HCT116 (cell line): ENCODE data around the gene ADM5. TPM values are rescaled to one million over a fixed set of nuclear protein-coding genes. Genes with fewer than 3 reads are reported as not detected.

Source experiments
- ATAC-seq: fragments of 200-7000 bp; cut with Tn5 transposase; 2 replicates; pipeline ENCODE4 v1.9.1; 2020; ENCODE audit warnings: mild to moderate bottlenecking, moderate library complexity
- BruUV-seq: library from RNA; stranded (reverse); fragments of 400-500 nt; replicated peaks from 2 replicates; lab custom pipeline; 2021; lab: Mats Ljungman, UMichigan
- CTCF ChIA-PET: fragments of 300-600 bp; sonication (Branson Sonifier 250); formaldehyde crosslinking; loops from one replicate; lab custom pipeline; 2021; ENCODE audit warnings: antibody characterized with exemption; lab: Charles Lee
- POLR2A ChIA-PET: fragments of 300-600, 350-600 bp; sonication (Branson Sonifier 250); formaldehyde crosslinking; loops from one replicate; lab custom pipeline; 2021; ENCODE audit warnings: antibody characterized with exemption; lab: Charles Lee
- RAD21 ChIA-PET, 2 experiments: fragments of 300-600 bp; sonication (Branson Sonifier 250); formaldehyde crosslinking; loops; one replicate each; lab custom pipeline; 2023; ENCODE audit warnings: low total read pairs in 2 of 2; ENCODE audit not compliant: uncharacterized antibody in 2 of 2, unreplicated experiment in 2 of 2, low non-redundant PET in 1 of 2; lab: Charles Lee
- DNase-seq: peaks from one replicate; pipeline ENCODE4 v3.0.0-alpha.2; 2010; ENCODE audit warnings: low read depth, low spot score
- H2AFZ ChIP-seq: fragments of 200-600 bp; shearing (Covaris generic), sonication (generic); 2 replicates; pipeline ENCODE4 v1.6.1; 2017; ENCODE audit warnings: low read depth, mixed run types, mixed read lengths, antibody characterized with exemption, low read length; ENCODE audit not compliant: poor library complexity, severe bottlenecking
- H3K27ac ChIP-seq: 2 replicates; pipeline ENCODE4 v1.5.1; 2012; ENCODE audit warnings: low read depth, low read length
- H3K27me3 ChIP-seq: fragments of 200-600 bp; sonication (generic); 2 replicates; pipeline ENCODE4 v1.6.1; 2016; ENCODE audit warnings: mixed run types, low read length, mixed read lengths; ENCODE audit not compliant: insufficient read depth
- H3K36me3 ChIP-seq, 2 experiments: fragments of 200-500 bp in 1 of 2; fragments of 200-600 bp in 1 of 2; sonication (Bioruptor generic) in 1 of 2; sonication (generic) in 1 of 2; 2 replicates each; pipeline versions ENCODE4 v1.5.1 to v1.6.1; 2014 to 2016; ENCODE audit warnings: low read length in 2 of 2, inconsistent platforms in 1 of 2, mixed read lengths in 1 of 2, mixed run types in 1 of 2; ENCODE audit not compliant: insufficient read depth in 2 of 2, control insufficient read depth in 1 of 2
- H3K4me1 ChIP-seq, 2 experiments: fragments of 200-600 bp in 1 of 2; sonication (generic) in 1 of 2; 2 replicates each; pipeline versions ENCODE4 v1.5.1 to v1.6.1; 2012 to 2017; ENCODE audit warnings: low read length in 2 of 2, inconsistent platforms in 1 of 2, mild to moderate bottlenecking in 1 of 2, mixed read lengths in 1 of 2, mixed run types in 1 of 2, moderate library complexity in 1 of 2; ENCODE audit not compliant: insufficient read depth in 2 of 2, control insufficient read depth in 1 of 2
- H3K4me2 ChIP-seq: fragments of 200-600 bp; sonication (generic); 2 replicates; pipeline ENCODE4 v1.6.1; 2017; ENCODE audit warnings: mixed run types, low read length, mixed read lengths
- H3K4me3 ChIP-seq, 2 experiments: fragments of 200-600 bp in 1 of 2; sonication (generic) in 1 of 2; replicated peaks in 1 of 2; 2 replicates each; pipeline ENCODE4 v1.5.1; 2011 to 2016; ENCODE audit warnings: low read length in 2 of 2, control low read depth in 1 of 2, low read depth in 1 of 2, mild to moderate bottlenecking in 1 of 2, mixed read lengths in 1 of 2, mixed run types in 1 of 2
- H3K79me2 ChIP-seq: fragments of 200-600 bp; sonication (generic); 2 replicates; pipeline ENCODE4 v1.6.1; 2017; ENCODE audit warnings: mild to moderate bottlenecking, mixed run types, low read length, moderate library complexity, mixed read lengths; ENCODE audit not compliant: insufficient read depth
- H3K9ac ChIP-seq: fragments of 200-600 bp; sonication (generic); 2 replicates; pipeline ENCODE4 v1.6.1; 2016; ENCODE audit warnings: low read length, mixed read lengths
- H3K9me2 ChIP-seq: fragments of 200-600 bp; sonication (generic), shearing (Covaris generic); 2 replicates; pipeline ENCODE4 v1.6.1; 2017; ENCODE audit warnings: mixed run types, mild to moderate bottlenecking, moderate library complexity; ENCODE audit not compliant: insufficient read depth
- H3K9me3 ChIP-seq, 2 experiments: fragments of 200-500 bp in 1 of 2; fragments of 200-600 bp in 1 of 2; sonication (Bioruptor generic) in 1 of 2; sonication (generic) in 1 of 2; 2 replicates each; pipeline ENCODE4 v1.6.1; 2014 to 2017; ENCODE audit warnings: low read length in 2 of 2, mixed read lengths in 2 of 2, inconsistent platforms in 1 of 2, low read depth in 1 of 2, mild to moderate bottlenecking in 1 of 2, mixed run types in 1 of 2, moderate library complexity in 1 of 2; ENCODE audit not compliant: control insufficient read depth in 1 of 2, insufficient read depth in 1 of 2
- H4K20me1 ChIP-seq: fragments of 200-600 bp; sonication (generic), shearing (Covaris generic); 2 replicates; pipeline ENCODE4 v1.6.1; 2017; ENCODE audit warnings: mixed run types, mild to moderate bottlenecking, moderate library complexity; ENCODE audit not compliant: insufficient read depth
- EZH2phosphoT487 ChIP-seq: fragments of 200-600 bp; IDR thresholded peaks from 2 replicates; pipeline ENCODE4 v1.6.1; 2018; ENCODE audit warnings: antibody characterized with exemption, borderline replicate concordance
- intact Hi-C: fragments of 100-400 bp; cut with micrococcal nuclease; formaldehyde crosslinking; loops from 2 replicates; pipeline ENCODE4 v1.10.0; 2022
- microRNA-seq: library from miRNA; unstranded; fragments of <30 nt; microRNA quantifications from one replicate; pipeline ENCODE4, GENCODE V29; 2016; ENCODE audit warnings: borderline number of aligned reads
- total RNA-seq: library from RNA; stranded (reverse); gene quantifications from one replicate; pipeline ENCODE4 v1.2.1, GENCODE V29; 2021; ENCODE audit not compliant: unreplicated experiment
- TF ChIP-seq, protein P1 (sequence below): IDR thresholded peaks from 2 replicates; pipeline ENCODE4 v1.6.1; 2011; ENCODE audit warnings: mild to moderate bottlenecking, low read length, moderate library complexity; ENCODE audit not compliant: insufficient replicate concordance; ENCODE audit errors: extremely low read depth

ADM5 gene
- total RNA-seq, 1 experiment from 2014 or later = 12.1 TPM

DNA sequence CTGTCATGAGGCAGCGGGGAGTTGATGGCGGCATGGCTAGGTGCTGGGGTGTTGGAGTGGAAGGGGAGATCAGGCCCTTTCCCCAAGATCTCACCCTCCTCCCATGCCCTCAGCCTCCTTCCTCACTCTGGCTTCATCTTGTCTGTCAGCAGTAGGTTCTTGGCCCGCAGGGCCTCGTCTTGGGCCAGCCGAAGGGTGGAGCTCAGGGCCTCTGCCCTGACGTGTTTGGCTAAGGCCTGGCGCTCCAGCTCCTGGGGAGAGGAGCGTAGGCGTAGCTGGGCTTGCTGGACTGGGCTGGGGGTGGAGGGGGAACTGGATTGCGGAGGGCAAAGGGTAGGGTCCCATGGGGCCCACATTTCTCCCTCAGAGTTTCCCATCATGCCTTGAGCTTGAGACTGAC lies 50.5 kb downstream of the ADM5 start:
- DNase-seq = no peak
- RAD21 ChIA-PET = no interaction called here
- TF ChIP-seq, protein P1, sequence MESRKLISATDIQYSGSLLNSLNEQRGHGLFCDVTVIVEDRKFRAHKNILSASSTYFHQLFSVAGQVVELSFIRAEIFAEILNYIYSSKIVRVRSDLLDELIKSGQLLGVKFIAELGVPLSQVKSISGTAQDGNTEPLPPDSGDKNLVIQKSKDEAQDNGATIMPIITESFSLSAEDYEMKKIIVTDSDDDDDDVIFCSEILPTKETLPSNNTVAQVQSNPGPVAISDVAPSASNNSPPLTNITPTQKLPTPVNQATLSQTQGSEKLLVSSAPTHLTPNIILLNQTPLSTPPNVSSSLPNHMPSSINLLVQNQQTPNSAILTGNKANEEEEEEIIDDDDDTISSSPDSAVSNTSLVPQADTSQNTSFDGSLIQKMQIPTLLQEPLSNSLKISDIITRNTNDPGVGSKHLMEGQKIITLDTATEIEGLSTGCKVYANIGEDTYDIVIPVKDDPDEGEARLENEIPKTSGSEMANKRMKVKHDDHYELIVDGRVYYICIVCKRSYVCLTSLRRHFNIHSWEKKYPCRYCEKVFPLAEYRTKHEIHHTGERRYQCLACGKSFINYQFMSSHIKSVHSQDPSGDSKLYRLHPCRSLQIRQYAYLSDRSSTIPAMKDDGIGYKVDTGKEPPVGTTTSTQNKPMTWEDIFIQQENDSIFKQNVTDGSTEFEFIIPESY = no peak
- TF ChIP-seq EZH2phosphoT487 = no peak
- H3K36me3 ChIP-seq = no peaks in the 10 kb centered on the region
- no peaks in the 10 kb centered on the region for H3K4me1 ChIP-seq
- no peaks in the 10 kb centered on the region for H3K9me3 ChIP-seq
- ATAC-seq = no peak
- H3K9ac ChIP-seq = no peak overlapping the region
- no peak overlapping the region for H3K4me2 ChIP-seq
- H4K20me1 ChIP-seq = no peaks in the 10 kb centered on the region
- H3K79me2 ChIP-seq = no peaks in the 10 kb centered on the region
- H3K9me2 ChIP-seq = no peaks in the 10 kb centered on the region
- intact Hi-C loops = no loop called here
- POLR2A ChIA-PET = no interaction called here
- BruUV-seq = no TSS peak
- no peak overlapping the region for H2AFZ ChIP-seq
- no peak overlapping the region for H3K27ac ChIP-seq
- H3K27me3 ChIP-seq = no peaks in the 10 kb centered on the region
- H3K4me3 ChIP-seq = no peak overlapping the region
- CTCF ChIA-PET = no interaction called here

Small RNAs within 50 kb of the gene (microRNA-seq; reads per million reads assigned to microRNA genes)
- 1.2 reads per million for gene MIR5088

Other genes starting within 250 kb of the ADM5 start
- 1.8 TPM for gene SLC17A7, start 248.1 kb upstream of the ADM5 start, total RNA-seq
- gene PIH1D1, start 237.8 kb upstream of the ADM5 start, total RNA-seq = 152 TPM
- 22.8 TPM for gene ALDH16A1, start 236.4 kb upstream of the ADM5 start, total RNA-seq
- gene FLT3LG, start 215.4 kb upstream of the ADM5 start, total RNA-seq = 3.8 TPM
- 3,719 TPM for gene RPL13A, start 202.0 kb upstream of the ADM5 start, total RNA-seq
- 2,353 TPM for gene RPS11, start 193.2 kb upstream of the ADM5 start, total RNA-seq
- 1.8 TPM for gene FCGRT, start 176.9 kb upstream of the ADM5 start, total RNA-seq
- 0.39 TPM for gene RCN3, start 161.6 kb upstream of the ADM5 start, total RNA-seq
- gene NOSIP, start 109.0 kb upstream of the ADM5 start, total RNA-seq = 133 TPM
- 6.2 TPM for gene PRRG2, start 108.3 kb upstream of the ADM5 start, total RNA-seq
- gene PRR12, start 98.4 kb upstream of the ADM5 start, total RNA-seq = 26.9 TPM
- 55.9 TPM for gene RRAS, start 49.5 kb upstream of the ADM5 start, total RNA-seq
- gene SCAF1, start 47.4 kb upstream of the ADM5 start, total RNA-seq = 96.8 TPM
- gene IRF3, start 23.7 kb upstream of the ADM5 start, total RNA-seq = 129 TPM
- gene BCL2L12, start 23.7 kb upstream of the ADM5 start, total RNA-seq = 93.9 TPM
- gene PRMT1, start 12.3 kb upstream of the ADM5 start, total RNA-seq = 428 TPM
- gene CPT1C, start 1.5 kb downstream of the ADM5 start, total RNA-seq = 12.0 TPM
- gene TSKS, start 73.7 kb downstream of the ADM5 start, total RNA-seq = 0.76 TPM
- gene AP2A1, start 77.4 kb downstream of the ADM5 start, total RNA-seq = 102 TPM
- 1.1 TPM for gene FUZ, start 123.7 kb downstream of the ADM5 start, total RNA-seq
- gene MED25, start 128.7 kb downstream of the ADM5 start, total RNA-seq = 77.7 TPM
- 236 TPM for gene PTOV1, start 161.6 kb downstream of the ADM5 start, total RNA-seq
- 129 TPM for gene PNKP, start 178.0 kb downstream of the ADM5 start, total RNA-seq
- gene AKT1S1, start 187.8 kb downstream of the ADM5 start, total RNA-seq = 70.6 TPM
- gene TBC1D17, start 188.1 kb downstream of the ADM5 start, total RNA-seq = 32.9 TPM
- 0.71 TPM for gene IL4I1, start 207.3 kb downstream of the ADM5 start, total RNA-seq
- gene ATF5, start 239.6 kb downstream of the ADM5 start, total RNA-seq = 28.2 TPM
- 85.2 TPM for gene NUP62, start 239.9 kb downstream of the ADM5 start, total RNA-seq